Mucosa of descending colon (tissue), 3 donors: Measurements from ENCODE around the gene AQP10. TPM values are rescaled to one million over a fixed set of nuclear protein-coding genes. Genes with fewer than 3 reads are reported as not detected.

Experiments
- ATAC-seq: fragments of 200-7000 bp; cut with Tn5 transposase; one replicate; pipeline ENCODE4 v1.9.1; 2020; ENCODE audit warnings: mild to moderate bottlenecking, moderate library complexity
- DNase-seq, 3 donors: peaks; one replicate each; pipeline ENCODE4 v3.0.0-alpha.2; 2020
- H3K36me3 ChIP-seq: fragments of 200-600 bp; one replicate; pipeline ENCODE4 v1.8.0; 2021; ENCODE audit warnings: low read depth, mild to moderate bottlenecking
- H3K4me1 ChIP-seq: fragments of 200-600 bp; one replicate; pipeline ENCODE4 v1.8.0; 2021; ENCODE audit warnings: low read depth, mild to moderate bottlenecking
- H3K4me3 ChIP-seq: fragments of 200-600 bp; one replicate; pipeline ENCODE4 v1.8.0; 2021; ENCODE audit warnings: mild to moderate bottlenecking
- H3K9me3 ChIP-seq: fragments of 200-600 bp; one replicate; pipeline ENCODE4 v1.8.0; 2021; ENCODE audit warnings: mild to moderate bottlenecking
- intact Hi-C, 2 donors: fragments of 100-400 bp; cut with DNase I in 1 of 2; cut with micrococcal nuclease in 1 of 2; formaldehyde crosslinking; loops; one replicate each; pipeline versions ENCODE4 v1.11.0 to v1.11.1; 2022; cut with DNase I, micrococcal nuclease
- total RNA-seq, 3 donors: library from RNA; stranded (reverse); fragmentation: NEBNext Ultra II Directional in 2 of 3; extraction: Animal tissue kit (Norgen Biotek cat#: 25700) in 2 of 3; gene quantifications; one replicate each; pipeline versions ENCODE4 v1.2.1 to v1.2.4, GENCODE V29; 2021 to 2023
- TF ChIP-seq, protein P1 (sequence below): fragments of 200-600 bp; IDR thresholded peaks from one replicate; pipeline ENCODE4 v1.8.0; 2022; ENCODE audit warnings: antibody characterized with exemption, mild to moderate bottlenecking
- donor health status: DM: no; HTN: no; CAD: no; lungs with moderate emphysema.
- donor health status: DM: no; HTN: no; CAD: no.
- donor health status: DM: no; HTN: yes; CAD: no.

The AQP10 gene
- total RNA-seq, 3 donors from 2014 or later: not detected

DNA sequence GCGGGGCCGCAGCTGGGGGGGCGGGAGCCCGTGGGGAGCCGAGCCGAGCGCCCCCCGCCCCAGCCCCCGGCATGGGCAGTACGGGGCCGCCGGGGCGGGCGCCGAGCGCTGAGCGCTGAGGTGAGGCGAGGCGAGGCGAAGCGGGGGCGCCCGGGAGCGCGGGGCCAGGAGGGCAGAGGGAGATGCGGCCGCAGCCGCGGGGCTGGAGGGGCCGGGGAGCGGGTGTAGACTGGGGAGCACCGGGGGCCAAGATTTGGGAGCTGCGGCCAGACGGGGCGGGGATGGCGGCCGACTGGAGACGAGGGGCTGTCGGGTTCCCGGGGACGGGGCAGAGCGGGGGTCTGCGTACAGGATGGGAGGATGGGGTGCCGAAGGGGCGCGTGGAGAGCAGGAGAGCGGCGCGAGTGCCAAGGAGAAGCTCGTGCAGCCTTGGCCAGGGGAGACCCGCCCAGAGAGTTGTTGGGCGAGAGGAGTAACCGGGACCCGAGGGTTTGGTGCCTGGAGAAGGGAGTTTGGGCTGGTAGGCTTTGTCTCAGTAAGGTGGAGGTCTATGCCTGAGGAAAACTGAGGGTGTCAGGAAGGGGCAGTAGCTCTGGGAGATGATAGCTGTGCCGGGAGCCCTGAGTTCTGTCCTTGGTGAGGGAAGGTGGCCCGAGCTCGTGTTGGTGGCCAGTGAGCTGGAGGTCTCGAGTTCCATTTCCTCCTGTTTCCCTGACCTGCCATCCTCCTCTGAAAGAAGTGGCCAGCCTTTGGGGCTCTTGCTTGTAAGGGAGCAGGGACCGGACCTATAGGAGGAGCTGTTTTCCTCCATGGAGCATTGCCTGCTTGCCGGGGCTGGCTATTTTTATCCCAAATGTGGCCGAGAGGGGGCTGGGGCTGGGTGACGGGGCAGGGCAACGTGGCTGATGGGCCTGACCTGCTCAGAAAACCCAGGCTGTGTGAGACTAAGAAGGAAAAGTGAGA is 5.0 kb downstream of the AQP10 start:
- Histone ChIP-seq H3K4me3 (peak overlapping the region; percentile 51), H3K36me3 (no peaks in the 10 kb centered on the region), H3K4me1 (peaks cover 32% of the 10 kb centered on the region), H3K9me3 (no peaks in the 10 kb centered on the region)
- DNase-seq: peak in 1 of 3 donors; percentile 61
- intact Hi-C loops: no loop called here
- peak; percentile 21 for ATAC-seq
- TF ChIP-seq, protein P1, sequence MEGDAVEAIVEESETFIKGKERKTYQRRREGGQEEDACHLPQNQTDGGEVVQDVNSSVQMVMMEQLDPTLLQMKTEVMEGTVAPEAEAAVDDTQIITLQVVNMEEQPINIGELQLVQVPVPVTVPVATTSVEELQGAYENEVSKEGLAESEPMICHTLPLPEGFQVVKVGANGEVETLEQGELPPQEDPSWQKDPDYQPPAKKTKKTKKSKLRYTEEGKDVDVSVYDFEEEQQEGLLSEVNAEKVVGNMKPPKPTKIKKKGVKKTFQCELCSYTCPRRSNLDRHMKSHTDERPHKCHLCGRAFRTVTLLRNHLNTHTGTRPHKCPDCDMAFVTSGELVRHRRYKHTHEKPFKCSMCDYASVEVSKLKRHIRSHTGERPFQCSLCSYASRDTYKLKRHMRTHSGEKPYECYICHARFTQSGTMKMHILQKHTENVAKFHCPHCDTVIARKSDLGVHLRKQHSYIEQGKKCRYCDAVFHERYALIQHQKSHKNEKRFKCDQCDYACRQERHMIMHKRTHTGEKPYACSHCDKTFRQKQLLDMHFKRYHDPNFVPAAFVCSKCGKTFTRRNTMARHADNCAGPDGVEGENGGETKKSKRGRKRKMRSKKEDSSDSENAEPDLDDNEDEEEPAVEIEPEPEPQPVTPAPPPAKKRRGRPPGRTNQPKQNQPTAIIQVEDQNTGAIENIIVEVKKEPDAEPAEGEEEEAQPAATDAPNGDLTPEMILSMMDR: no peak

DNA sequence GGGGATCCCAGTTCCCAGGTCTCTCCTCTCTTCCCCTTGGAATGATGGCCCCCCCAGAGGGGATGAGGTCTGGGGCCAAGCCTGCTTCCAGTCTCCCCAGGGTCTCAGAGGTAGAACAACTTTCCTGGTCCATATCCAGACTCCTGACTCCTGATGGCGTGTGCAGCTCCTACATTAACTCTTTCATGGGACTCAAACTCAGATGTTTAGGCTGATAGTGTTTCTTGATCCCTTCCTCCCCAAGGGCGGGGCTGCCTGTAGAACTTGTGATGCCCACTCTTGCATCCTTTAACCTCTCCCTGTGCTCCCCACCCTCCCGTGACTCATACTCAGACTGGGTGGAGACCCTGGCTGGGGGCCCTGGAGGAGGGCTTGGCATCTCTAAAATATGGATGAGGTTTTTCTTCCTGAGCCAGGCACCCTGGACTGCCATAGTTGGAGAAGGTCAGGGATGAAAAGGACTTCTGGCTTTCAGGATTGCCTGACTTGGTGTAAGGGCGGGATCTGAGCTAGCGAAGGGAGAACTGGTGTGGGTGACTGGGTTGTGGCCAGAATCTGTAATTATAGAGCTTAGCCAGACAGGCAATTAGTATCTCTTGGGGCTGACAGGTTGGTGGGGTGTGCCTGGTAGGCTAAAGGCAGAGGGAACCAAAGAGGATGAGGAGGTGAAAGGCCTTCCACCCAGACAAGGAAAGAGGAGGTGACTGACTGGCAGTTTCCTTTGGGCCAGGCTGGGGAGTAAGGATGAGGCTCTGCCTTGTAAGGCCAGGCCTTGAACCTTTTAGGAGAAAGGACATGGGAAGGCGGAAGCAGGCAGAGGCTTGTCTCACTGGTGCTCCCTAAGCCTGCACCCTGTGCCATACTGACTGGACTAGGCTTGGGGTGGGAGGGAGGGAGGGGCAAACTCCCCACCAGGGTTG is 5.9 kb downstream of the AQP10 start:
- no peak for ATAC-seq
- no peaks in the 10 kb centered on the region for H3K9me3 ChIP-seq
- TF ChIP-seq, protein P1: no peak
- no peak overlapping the region for H3K4me3 ChIP-seq
- peaks cover 32% of the 10 kb centered on the region for H3K4me1 ChIP-seq
- no peak for DNase-seq
- no peaks in the 10 kb centered on the region for H3K36me3 ChIP-seq
- intact Hi-C loops: no loop called here

DNA sequence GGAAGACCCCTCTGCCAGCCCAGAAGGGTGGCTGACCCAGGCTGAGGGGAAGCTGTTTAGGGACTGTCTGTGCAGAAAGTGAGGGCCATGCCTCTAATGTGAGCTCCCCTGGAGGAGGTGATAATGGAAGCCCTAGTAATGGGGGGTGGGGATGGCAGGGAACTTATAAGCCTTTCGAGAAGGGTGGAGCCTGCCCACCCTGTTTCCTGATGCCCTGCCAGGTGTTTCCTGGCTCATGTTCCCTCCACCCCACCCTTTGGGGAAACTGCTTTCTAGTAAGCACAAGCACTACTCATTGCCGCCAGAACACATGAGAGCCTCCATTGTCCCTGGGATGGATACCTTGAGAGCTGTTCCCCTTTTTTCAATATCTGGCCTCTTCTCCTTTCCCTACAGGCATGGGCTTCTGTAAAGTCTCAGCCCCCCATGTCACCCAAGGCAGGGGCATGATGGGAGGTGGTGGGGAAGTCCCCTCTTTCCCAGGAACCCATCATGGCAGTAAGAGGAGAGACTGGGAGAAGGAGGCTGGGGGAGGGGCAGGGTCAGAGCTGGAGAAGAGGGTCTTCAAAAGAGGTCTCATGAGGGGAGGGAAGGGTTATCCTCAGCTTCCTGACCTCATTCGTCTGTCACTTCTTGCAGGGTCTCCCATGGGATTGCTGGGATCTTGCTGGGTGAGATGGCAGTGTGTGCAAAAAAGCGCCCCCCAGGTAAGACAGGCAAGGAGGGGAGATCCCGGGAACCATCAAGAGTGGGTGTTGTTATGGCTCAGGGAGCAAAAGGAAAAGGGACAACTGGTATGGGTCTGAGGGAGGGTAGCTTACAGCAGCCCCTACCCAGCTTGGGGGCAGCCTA is 6.8 kb downstream of the AQP10 start:
- intact Hi-C loops: no loop called here
- H3K4me1 ChIP-seq: peaks cover 32% of the 10 kb centered on the region
- no peaks in the 10 kb centered on the region for H3K36me3 ChIP-seq
- H3K4me3 ChIP-seq: no peak overlapping the region
- no peaks in the 10 kb centered on the region for H3K9me3 ChIP-seq
- DNase-seq (peak in 1 of 3 donors; percentile 41), ATAC-seq (peak; percentile 13)
- TF ChIP-seq, protein P1: no peak

DNA sequence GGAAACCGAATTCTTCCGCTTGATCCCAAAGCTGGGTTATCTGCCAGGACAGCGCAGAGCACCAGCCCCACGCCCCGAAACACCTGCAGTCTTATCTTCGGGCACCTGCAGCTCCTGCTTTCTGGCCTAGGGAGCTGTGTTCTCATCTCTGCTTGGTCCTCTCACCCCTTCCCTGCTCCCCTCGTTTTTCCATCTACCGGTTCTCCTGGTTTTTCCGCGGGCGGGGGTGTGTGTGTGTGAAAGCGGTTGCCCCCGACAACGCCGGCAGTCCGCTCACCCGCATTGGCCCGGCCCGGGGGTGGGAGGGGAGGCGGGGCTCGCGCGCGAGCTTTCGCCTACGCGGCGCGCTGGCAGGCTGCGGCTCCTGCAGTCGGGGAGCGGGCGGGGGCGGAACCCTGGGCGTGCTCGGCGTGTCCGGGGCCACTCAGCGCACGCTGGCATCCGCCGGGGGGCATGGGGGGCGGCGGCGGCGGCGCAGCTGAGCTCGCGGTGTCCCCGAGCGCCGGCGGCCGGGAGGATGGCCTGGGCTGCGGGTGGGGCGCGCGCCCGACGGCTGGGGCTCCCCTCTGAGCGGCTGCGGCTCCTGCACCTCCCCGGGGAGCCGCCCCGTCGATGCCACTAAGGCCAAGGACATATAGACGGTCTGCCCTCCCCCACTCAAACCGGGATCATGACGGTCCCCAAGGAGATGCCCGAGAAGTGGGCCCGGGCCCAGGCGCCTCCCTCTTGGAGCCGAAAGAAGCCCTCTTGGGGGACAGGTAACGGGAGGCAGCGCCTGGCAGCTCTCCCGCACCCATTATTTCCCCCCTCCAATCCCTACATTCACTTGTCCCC is 7.6 kb downstream of the AQP10 start:
- H3K9me3 ChIP-seq: no peaks in the 10 kb centered on the region
- ATAC-seq (peak; percentile 80), DNase-seq (peak; percentile 83 to 93 (median 85))
- H3K36me3 ChIP-seq: no peaks in the 10 kb centered on the region
- TF ChIP-seq, protein P1: no peak
- no peak overlapping the region for H3K4me3 ChIP-seq
- intact Hi-C loops: no loop called here
- peaks cover 32% of the 10 kb centered on the region for H3K4me1 ChIP-seq
